Measurements from ENCODE around the gene VEGFA. TPM values are rescaled to one million over a fixed set of nuclear protein-coding genes. Genes with fewer than 3 reads are reported as not detected.

VEGFA gene
- 15.9 and 39.5 TPM in 2 replicates for total RNA-seq

DNA sequence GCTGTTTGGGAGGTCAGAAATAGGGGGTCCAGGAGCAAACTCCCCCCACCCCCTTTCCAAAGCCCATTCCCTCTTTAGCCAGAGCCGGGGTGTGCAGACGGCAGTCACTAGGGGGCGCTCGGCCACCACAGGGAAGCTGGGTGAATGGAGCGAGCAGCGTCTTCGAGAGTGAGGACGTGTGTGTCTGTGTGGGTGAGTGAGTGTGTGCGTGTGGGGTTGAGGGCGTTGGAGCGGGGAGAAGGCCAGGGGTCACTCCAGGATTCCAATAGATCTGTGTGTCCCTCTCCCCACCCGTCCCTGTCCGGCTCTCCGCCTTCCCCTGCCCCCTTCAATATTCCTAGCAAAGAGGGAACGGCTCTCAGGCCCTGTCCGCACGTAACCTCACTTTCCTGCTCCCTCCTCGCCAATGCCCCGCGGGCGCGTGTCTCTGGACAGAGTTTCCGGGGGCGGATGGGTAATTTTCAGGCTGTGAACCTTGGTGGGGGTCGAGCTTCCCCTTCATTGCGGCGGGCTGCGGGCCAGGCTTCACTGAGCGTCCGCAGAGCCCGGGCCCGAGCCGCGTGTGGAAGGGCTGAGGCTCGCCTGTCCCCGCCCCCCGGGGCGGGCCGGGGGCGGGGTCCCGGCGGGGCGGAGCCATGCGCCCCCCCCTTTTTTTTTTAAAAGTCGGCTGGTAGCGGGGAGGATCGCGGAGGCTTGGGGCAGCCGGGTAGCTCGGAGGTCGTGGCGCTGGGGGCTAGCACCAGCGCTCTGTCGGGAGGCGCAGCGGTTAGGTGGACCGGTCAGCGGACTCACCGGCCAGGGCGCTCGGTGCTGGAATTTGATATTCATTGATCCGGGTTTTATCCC, at the start of gene VEGFA:
VEGFA (plus strand) TSS at position 686 of the 846 bp plus-strand sequence.

Other genes with a start within 250 kb of the VEGFA start
- gene XPO5, start 194.2 kb upstream of the VEGFA start, total RNA-seq, result 12.7 and 19.7 TPM in 2 replicates
- 17.0 and 18.4 TPM in 2 replicates for gene POLH, start 194.0 kb upstream of the VEGFA start, total RNA-seq
- 46.4 and 47.8 TPM in 2 replicates for gene GTPBP2, start 140.9 kb upstream of the VEGFA start, total RNA-seq
- 15.4 and 18.1 TPM in 2 replicates for gene MAD2L1BP, start 134.4 kb upstream of the VEGFA start, total RNA-seq
- 0.40 and 0.44 TPM in 2 replicates for gene RSPH9, start 125.2 kb upstream of the VEGFA start, total RNA-seq
- 39.5 and 42.5 TPM in 2 replicates for gene MRPS18A, start 82.4 kb upstream of the VEGFA start, total RNA-seq

Data from aortic smooth muscle cell (primary cell).